ENCODE results near the gene C4orf17.

GRCh38 chr4:99467887-99468286, 42.9 kb upstream of the C4orf17 start:
- TF ChIP-seq ISL1 (CRISPR knock-in tag; IDR thresholded peaks at IDR 0.05), result no peak
- TF ChIP-seq POU6F1 (CRISPR knock-in tag; IDR thresholded peaks at IDR 0.05; ENCODE audit: borderline replicate concordance, low read depth), result no peak
- no peak for TF ChIP-seq GLIS3 (CRISPR knock-in tag; IDR thresholded peaks at IDR 0.05)
- TF ChIP-seq ZNF8 (CRISPR knock-in tag; IDR thresholded peaks at IDR 0.05), result no peak
- TF ChIP-seq SNAI2 (CRISPR knock-in tag; IDR thresholded peaks at IDR 0.05), result no peak
- TF ChIP-seq TSHZ2 (CRISPR knock-in tag; IDR thresholded peaks at IDR 0.05), result no peak
- TF ChIP-seq ZC3H10 (CRISPR knock-in tag; IDR thresholded peaks at IDR 0.05), result no peak
- no peak for TF ChIP-seq RARB (CRISPR knock-in tag; IDR thresholded peaks at IDR 0.05)
- no peak for TF ChIP-seq ZFP3 (CRISPR knock-in tag; IDR thresholded peaks at IDR 0.05)
- no peak for TF ChIP-seq PATZ1 (CRISPR knock-in tag; IDR thresholded peaks at IDR 0.05; ENCODE audit: borderline replicate concordance)
- TF ChIP-seq ZFP30 (CRISPR knock-in tag; IDR thresholded peaks at IDR 0.05), result no peak
- no peak for TF ChIP-seq CSRNP3 (CRISPR knock-in tag; IDR thresholded peaks at IDR 0.05)
